Measurements from ENCODE around the gene NBPF26. TPM values are rescaled to one million over a fixed set of nuclear protein-coding genes. Genes with fewer than 3 reads are reported as not detected.
"Not testable (repeated sequence)": the region's sequence is repeated elsewhere in the genome, so short reads cannot be mapped to it uniquely, and the experiment has no call there.

NBPF26 gene
- total and polyA plus RNA-seq, 2 of the 13 experiments (the other 11 are each of a cell fraction or from before 2014, with no cell fraction given) = 5.3 to 6.4 TPM

DNA sequence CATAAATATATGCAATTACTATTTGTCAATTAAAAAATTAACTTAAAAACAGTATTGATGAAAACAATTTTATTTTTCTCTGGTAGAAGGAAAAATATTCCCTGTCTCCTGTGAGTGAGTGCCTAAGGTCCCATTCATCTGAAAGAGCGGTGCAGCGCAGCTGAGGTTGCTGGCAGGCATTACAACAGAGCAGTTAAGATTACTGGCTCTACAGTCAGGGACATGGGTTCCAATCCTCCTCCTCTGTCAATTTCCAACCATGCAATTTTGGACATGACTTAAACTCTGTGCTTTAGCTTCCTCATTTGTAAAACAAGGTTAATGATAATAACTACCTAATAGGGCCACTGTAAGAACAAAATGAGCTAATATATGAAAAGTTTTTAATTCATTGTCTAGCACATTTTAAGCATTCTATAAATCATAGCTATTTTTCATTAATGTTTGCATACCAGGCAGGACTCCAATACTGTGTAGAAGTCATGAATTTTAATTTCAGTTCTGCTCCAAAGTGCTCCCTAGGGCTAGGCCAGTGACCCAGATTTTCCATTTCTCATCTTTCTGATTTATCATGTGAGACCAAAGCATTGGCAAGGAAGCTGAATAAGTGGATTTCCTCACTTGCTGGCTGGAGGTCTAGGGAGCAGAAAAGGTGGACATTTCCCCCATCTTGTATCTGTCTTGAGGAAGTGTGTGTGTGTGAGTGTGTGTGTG is 43.5 kb upstream of the NBPF26 start:
- H3K4me3 ChIP-seq (replicated peaks in 1 of 3; ENCODE audit: insufficient read depth in 1 of 3, low read depth in 2 of 3, low read length in 3 of 3); H3K4me2 ChIP-seq (ENCODE audit: low read depth, low read length); BruUV-seq (replicated peaks); CTCF ChIA-PET (ENCODE audit: low intra/inter-chr PET ratio, low total read pairs); H2AFZ ChIP-seq (ENCODE audit: low read length); in situ Hi-C loops (cut with HindIII; ENCODE audit: extremely low pct_ligation_motif_present, low pct_unique_long_range_greater_than_20kb); DNase-seq (ENCODE audit: low spot score); H3K27ac ChIP-seq (ENCODE audit: extremely low read length, insufficient read depth, low read length); FAIRE-seq; H3K36me3 ChIP-seq (replicated peaks in 1 of 2; ENCODE audit: control insufficient read depth in 1 of 2, insufficient read depth in 2 of 2, low read length in 2 of 2); H3K27me3 ChIP-seq (ENCODE audit: control insufficient read depth in 1 of 2, insufficient read depth in 2 of 2, low read length in 2 of 2); H3K9ac ChIP-seq (ENCODE audit: insufficient read depth, low read depth, low read length); ATAC-seq; H3K79me2 ChIP-seq (ENCODE audit: insufficient read depth, low read length); H3K9me3 ChIP-seq (ENCODE audit: low read length); POLR2A ChIA-PET; intact Hi-C loops (cut with micrococcal nuclease; ENCODE audit: unreplicated experiment); H3K4me1 ChIP-seq (ENCODE audit: insufficient read depth, low read length); H4K20me1 ChIP-seq (ENCODE audit: insufficient read depth, low read length): not testable (repeated sequence)
- no CpG with 5 or more reads among the region's 2 CpGs for WGBS (ENCODE audit: low lambda C conversion rate)

GRCh38 chr1:120680938-120681337 is 42.8 kb upstream of the NBPF26 start:
- 9% methylated on average over 2 of the region's 2 CpGs for WGBS (ENCODE audit: low lambda C conversion rate)

GRCh38 chr1:120684397-120684796 is 39.3 kb upstream of the NBPF26 start:
- H3K4me1 ChIP-seq (ENCODE audit: insufficient read depth, low read length); H3K9me3 ChIP-seq (ENCODE audit: low read length); H3K79me2 ChIP-seq (ENCODE audit: insufficient read depth, low read length); H3K27me3 ChIP-seq (ENCODE audit: control insufficient read depth in 1 of 2, insufficient read depth in 2 of 2, low read length in 2 of 2); H3K9ac ChIP-seq (ENCODE audit: insufficient read depth, low read depth, low read length); CTCF ChIA-PET (ENCODE audit: low intra/inter-chr PET ratio, low total read pairs); in situ Hi-C loops (cut with HindIII; ENCODE audit: extremely low pct_ligation_motif_present, low pct_unique_long_range_greater_than_20kb); H3K4me2 ChIP-seq (ENCODE audit: low read depth, low read length); H3K4me3 ChIP-seq (replicated peaks in 1 of 3; ENCODE audit: insufficient read depth in 1 of 3, low read depth in 2 of 3, low read length in 3 of 3); H4K20me1 ChIP-seq (ENCODE audit: insufficient read depth, low read length); FAIRE-seq; H2AFZ ChIP-seq (ENCODE audit: low read length); H3K27ac ChIP-seq (ENCODE audit: extremely low read length, insufficient read depth, low read length); DNase-seq (ENCODE audit: low spot score); BruUV-seq (replicated peaks); POLR2A ChIA-PET; intact Hi-C loops (cut with micrococcal nuclease; ENCODE audit: unreplicated experiment); H3K36me3 ChIP-seq (replicated peaks in 1 of 2; ENCODE audit: control insufficient read depth in 1 of 2, insufficient read depth in 2 of 2, low read length in 2 of 2): not testable (repeated sequence)
- 13% methylated on average over 1 of the region's 2 CpGs for WGBS (ENCODE audit: low lambda C conversion rate)
- peak; percentile 72 for ATAC-seq

More at GRCh38 chr1:120680938-120681337, 42.8 kb upstream of the NBPF26 start:
- H3K27me3 ChIP-seq (ENCODE audit: control insufficient read depth in 1 of 2, insufficient read depth in 2 of 2, low read length in 2 of 2); H3K9me3 ChIP-seq (ENCODE audit: low read length); BruUV-seq (replicated peaks); CTCF ChIA-PET (ENCODE audit: low intra/inter-chr PET ratio, low total read pairs); H3K36me3 ChIP-seq (replicated peaks in 1 of 2; ENCODE audit: control insufficient read depth in 1 of 2, insufficient read depth in 2 of 2, low read length in 2 of 2); H3K79me2 ChIP-seq (ENCODE audit: insufficient read depth, low read length); intact Hi-C loops (cut with micrococcal nuclease; ENCODE audit: unreplicated experiment); H3K27ac ChIP-seq (ENCODE audit: extremely low read length, insufficient read depth, low read length); FAIRE-seq; H2AFZ ChIP-seq (ENCODE audit: low read length); in situ Hi-C loops (cut with HindIII; ENCODE audit: extremely low pct_ligation_motif_present, low pct_unique_long_range_greater_than_20kb); H3K4me2 ChIP-seq (ENCODE audit: low read depth, low read length); DNase-seq (ENCODE audit: low spot score); ATAC-seq; H3K4me3 ChIP-seq (replicated peaks in 1 of 3; ENCODE audit: insufficient read depth in 1 of 3, low read depth in 2 of 3, low read length in 3 of 3); POLR2A ChIA-PET; H3K4me1 ChIP-seq (ENCODE audit: insufficient read depth, low read length); H3K9ac ChIP-seq (ENCODE audit: insufficient read depth, low read depth, low read length); H4K20me1 ChIP-seq (ENCODE audit: insufficient read depth, low read length): not testable (repeated sequence)

DNA sequence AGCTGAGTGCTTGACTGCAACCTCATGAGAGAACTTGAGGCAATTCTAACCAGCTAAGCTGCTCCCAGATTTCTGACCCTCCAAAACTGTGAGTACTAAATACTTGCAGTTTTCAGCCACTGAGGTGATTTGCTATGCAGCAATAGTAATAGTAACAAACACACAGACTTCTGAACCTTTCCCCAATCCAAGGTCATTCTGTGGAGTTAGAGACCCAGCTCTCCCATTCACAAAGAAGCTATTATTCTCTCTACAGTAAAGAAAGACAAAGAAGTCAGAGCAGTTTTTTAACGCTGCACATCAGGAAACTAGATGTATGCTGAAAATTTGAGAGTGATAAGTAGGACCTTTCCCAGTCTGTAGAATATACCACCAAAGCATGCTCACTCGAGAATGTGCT is 38.1 kb upstream of the NBPF26 start:
- intact Hi-C loops (cut with micrococcal nuclease; ENCODE audit: unreplicated experiment); in situ Hi-C loops (cut with HindIII; ENCODE audit: extremely low pct_ligation_motif_present, low pct_unique_long_range_greater_than_20kb); FAIRE-seq: not testable (repeated sequence)

More for the DNA sequence above, 38.1 kb upstream of the NBPF26 start:
- DNase-seq (ENCODE audit: low spot score); H3K27me3 ChIP-seq (ENCODE audit: control insufficient read depth in 1 of 2, insufficient read depth in 2 of 2, low read length in 2 of 2); H3K4me2 ChIP-seq (ENCODE audit: low read depth, low read length); H4K20me1 ChIP-seq (ENCODE audit: insufficient read depth, low read length); H3K9ac ChIP-seq (ENCODE audit: insufficient read depth, low read depth, low read length); H3K27ac ChIP-seq (ENCODE audit: extremely low read length, insufficient read depth, low read length); H3K79me2 ChIP-seq (ENCODE audit: insufficient read depth, low read length); CTCF ChIA-PET (ENCODE audit: low intra/inter-chr PET ratio, low total read pairs); H2AFZ ChIP-seq (ENCODE audit: low read length); H3K9me3 ChIP-seq (ENCODE audit: low read length); H3K4me3 ChIP-seq (replicated peaks in 1 of 3; ENCODE audit: insufficient read depth in 1 of 3, low read depth in 2 of 3, low read length in 3 of 3); BruUV-seq (replicated peaks); POLR2A ChIA-PET; H3K4me1 ChIP-seq (ENCODE audit: insufficient read depth, low read length); H3K36me3 ChIP-seq (replicated peaks in 1 of 2; ENCODE audit: control insufficient read depth in 1 of 2, insufficient read depth in 2 of 2, low read length in 2 of 2): not testable (repeated sequence)
- peak; percentile 91 for ATAC-seq
- no CpG with 5 or more reads among the region's 2 CpGs for WGBS (ENCODE audit: low lambda C conversion rate)

All from HepG2 (cell line).